Measurements from ENCODE around the gene TMEM86B. TPM values are rescaled to one million over a fixed set of nuclear protein-coding genes. Genes with fewer than 3 reads are reported as not detected.
A peak's percentile ranks its signal among the peaks of the same experiment; 100 is the strongest.

The TMEM86B gene
- total RNA-seq, 1 experiment from 2014 or later: 14.2 TPM

- Histone ChIP-seq H3K27me3 (ENCODE audit: control insufficient read depth, insufficient read depth, low read length) (no peaks in the 10 kb centered on the region), H3K36me3 (ENCODE audit: control insufficient read depth, insufficient read depth, low read length) (no peaks in the 10 kb centered on the region), H3K9me3 (ENCODE audit: control insufficient read depth, insufficient read depth, low read depth, low read length) (no peaks in the 10 kb centered on the region), H3K4me3 (ENCODE audit: low read depth in 2 of 2, low read length in 2 of 2) (no peak overlapping the region), H3K27ac (ENCODE audit: low read length) (no peak overlapping the region; the same call in 1 of the 2 replicates), H3K4me1 (ENCODE audit: control insufficient read depth, insufficient read depth, low read length) (peaks cover 14% of the 10 kb centered on the region; the same call in 1 of the 2 replicates)
- CTCF ChIA-PET: no interaction called here
- intact Hi-C loops (cut with micrococcal nuclease; ENCODE audit: unreplicated experiment): no loop called here
- ATAC-seq: peak; percentile 18
- TF ChIP-seq REST (IDR thresholded peaks at IDR 0.05; ENCODE audit: insufficient read depth in 1 of 2, low read depth in 2 of 2, low read length in 1 of 2) (no peak), POLR2AphosphoS5 (IDR thresholded peaks at IDR 0.05; ENCODE audit: low read depth, low read length) (no peak; the same call in 1 of the 2 replicates), TCF7L2 (IDR thresholded peaks at IDR 0.05; ENCODE audit: low read depth, low read length) (no peak), CTCF (IDR thresholded peaks at IDR 0.05) (no peak), SIN3A (IDR thresholded peaks at IDR 0.05; ENCODE audit: borderline replicate concordance, insufficient read depth, low read depth, low read length) (no peak)
- in situ Hi-C loops (cut with HindIII; ENCODE audit: low pct_unique_long_range_greater_than_20kb, low sequenced_read_pairs): no loop called here
- no peak for DNase-seq (ENCODE audit: low read depth, low spot score)
- POLR2A ChIA-PET: no interaction called here
- no TSS peak for BruUV-seq (replicated peaks)
Measured at GRCh38 chr19:55224038-55224665, 4.4 kb downstream of the TMEM86B start.

- H3K27me3 ChIP-seq (ENCODE audit: control insufficient read depth, insufficient read depth, low read length): no peaks in the 10 kb centered on the region
- peak overlapping the region; percentile 36; the same call in 1 of the 2 replicates for H3K27ac ChIP-seq (ENCODE audit: low read length)
- intact Hi-C loops (cut with micrococcal nuclease; ENCODE audit: unreplicated experiment) (no loop called here), in situ Hi-C loops (cut with HindIII; ENCODE audit: low pct_unique_long_range_greater_than_20kb, low sequenced_read_pairs) (no loop called here)
- no peak overlapping the region for H3K4me3 ChIP-seq (ENCODE audit: low read depth in 2 of 2, low read length in 2 of 2)
- BruUV-seq (replicated peaks): no TSS peak
- ATAC-seq: peak; percentile 22
- DNase-seq (ENCODE audit: low read depth, low spot score): no peak
- CTCF ChIA-PET: no interaction called here
- H3K4me1 ChIP-seq (ENCODE audit: control insufficient read depth, insufficient read depth, low read length): peaks cover 11% of the 10 kb centered on the region; the same call in 1 of the 2 replicates
- TF ChIP-seq CTCF (IDR thresholded peaks at IDR 0.05): no peak
- TF ChIP-seq SIN3A (IDR thresholded peaks at IDR 0.05; ENCODE audit: borderline replicate concordance, insufficient read depth, low read depth, low read length): peak; percentile 33; the same call in 1 of the 2 replicates
- no peaks in the 10 kb centered on the region for H3K36me3 ChIP-seq (ENCODE audit: control insufficient read depth, insufficient read depth, low read length)
- POLR2A ChIA-PET: no interaction called here
- no peaks in the 10 kb centered on the region for H3K9me3 ChIP-seq (ENCODE audit: control insufficient read depth, insufficient read depth, low read depth, low read length)
Measured at GRCh38 chr19:55223291-55224037, 5.1 kb downstream of the TMEM86B start.
